Thoracic aorta (tissue), 2 donors: ENCODE data around the gene ADAMTS7. TPM values are rescaled to one million over a fixed set of nuclear protein-coding genes. Genes with fewer than 3 reads are reported as not detected.
"Not testable (repeated sequence)": the region's sequence is repeated elsewhere in the genome, so short reads cannot be mapped to it uniquely, and the experiment has no call there.

Experiments
- ATAC-seq: fragments of 150-250 bp; one replicate; pipeline ENCODE4 v1.8.0; 2017; ENCODE audit warnings: low read depth; ENCODE audit not compliant: insufficient number of reproducible peaks, low FRiP score
- DNase-seq: peaks from one replicate; pipeline ENCODE4 v3.0.0-alpha.2; 2020; ENCODE audit warnings: low spot score
- H3K27ac ChIP-seq, 2 donors: fragments of 200-600 bp; sonication (generic); 1 replicate in 1 of 2; 2 replicates in 1 of 2; pipeline ENCODE4 v1.5.1; 2016; ENCODE audit warnings: mild to moderate bottlenecking in 2 of 2, moderate library complexity in 2 of 2
- H3K27me3 ChIP-seq: fragments of 200-600 bp; sonication (generic); replicated peaks from 2 replicates; pipeline ENCODE4 v1.6.0; 2016; ENCODE audit warnings: mild to moderate bottlenecking; ENCODE audit not compliant: insufficient read depth
- H3K36me3 ChIP-seq: fragments of 200-600 bp; sonication (generic); one replicate; pipeline ENCODE4 v1.5.1; 2016
- H3K4me1 ChIP-seq, 2 donors: fragments of 200-600 bp; sonication (generic); 1 replicate in 1 of 2; 2 replicates in 1 of 2; pipeline versions ENCODE4 v1.5.1 to v1.6.0; 2016; ENCODE audit warnings: low read depth in 2 of 2, mild to moderate bottlenecking in 1 of 2; ENCODE audit not compliant: control insufficient read depth in 1 of 2
- H3K4me3 ChIP-seq: fragments of 200-600 bp; sonication (generic); 2 replicates; pipeline ENCODE4 v1.5.1; 2016; ENCODE audit warnings: mild to moderate bottlenecking
- H3K9me3 ChIP-seq: fragments of 200-600 bp; sonication (generic); 2 replicates; pipeline ENCODE4 v1.5.1; 2016
- CTCF ChIP-seq: fragments of 200-600 bp; sonication (generic); IDR thresholded peaks from one replicate; pipeline ENCODE4 v1.5.1; 2019; ENCODE audit warnings: antibody characterized with exemption
- total RNA-seq, 2 donors: library from RNA; depleted of rRNA; stranded (reverse); fragments of >200 nt; gene quantifications; one replicate each; pipeline versions ENCODE4 v1.1.0 to v1.2.3, GENCODE V29; 2016

ADAMTS7 gene
- total RNA-seq, 2 donors from 2014 or later: 15.6 to 60.2 TPM

GRCh38 chr15:78727561-78727960, 83.7 kb downstream of the ADAMTS7 start:
- Histone ChIP-seq H3K9me3 (no peaks in the 10 kb centered on the region), H3K27ac (no peak overlapping the region), H3K36me3 (no peaks in the 10 kb centered on the region), H3K4me1 (no peaks in the 10 kb centered on the region), H3K4me3 (no peak overlapping the region), H3K27me3 (no peaks in the 10 kb centered on the region)
- no peak for DNase-seq
- TF ChIP-seq CTCF: no peak
- ATAC-seq: no peak

GRCh38 chr15:78726870-78727551, 84.3 kb downstream of the ADAMTS7 start:
- Histone ChIP-seq H3K4me1 (no peaks in the 10 kb centered on the region), H3K27me3 (no peaks in the 10 kb centered on the region), H3K36me3 (no peaks in the 10 kb centered on the region), H3K4me3 (no peak overlapping the region), H3K9me3 (no peaks in the 10 kb centered on the region), H3K27ac (no peak overlapping the region)
- TF ChIP-seq CTCF: no peak
- DNase-seq: no peak
- ATAC-seq: no peak

- not testable (repeated sequence) for DNase-seq, H3K4me1 ChIP-seq, H3K27ac ChIP-seq, H3K9me3 ChIP-seq, H3K4me3 ChIP-seq, H3K27me3 ChIP-seq, H3K36me3 ChIP-seq, ATAC-seq
These were observed 91.3 kb downstream of the ADAMTS7 start for GRCh38 chr15:78719819-78720450.

GRCh38 chr15:78718837-78719236, 92.4 kb downstream of the ADAMTS7 start:
- no peaks in the 10 kb centered on the region for H3K9me3 ChIP-seq
- no peak for TF ChIP-seq CTCF
- no peaks in the 10 kb centered on the region for H3K27me3 ChIP-seq
- ATAC-seq: no peak
- H3K36me3 ChIP-seq: no peaks in the 10 kb centered on the region
- H3K4me3 ChIP-seq: no peak overlapping the region
- H3K27ac ChIP-seq: no peak overlapping the region
- no peaks in the 10 kb centered on the region for H3K4me1 ChIP-seq
- no peak for DNase-seq

- H3K27ac ChIP-seq: no peak overlapping the region
- H3K4me1 ChIP-seq: no peaks in the 10 kb centered on the region
- no peak overlapping the region for H3K4me3 ChIP-seq
- no peaks in the 10 kb centered on the region for H3K27me3 ChIP-seq
- TF ChIP-seq CTCF: no peak
- DNase-seq: no peak
- no peaks in the 10 kb centered on the region for H3K9me3 ChIP-seq
- H3K36me3 ChIP-seq: no peaks in the 10 kb centered on the region
- ATAC-seq: no peak
These were observed 93.2 kb downstream of the ADAMTS7 start for GRCh38 chr15:78717956-78718656.
